ENCODE measurements around the gene SLC7A1.

DNA sequence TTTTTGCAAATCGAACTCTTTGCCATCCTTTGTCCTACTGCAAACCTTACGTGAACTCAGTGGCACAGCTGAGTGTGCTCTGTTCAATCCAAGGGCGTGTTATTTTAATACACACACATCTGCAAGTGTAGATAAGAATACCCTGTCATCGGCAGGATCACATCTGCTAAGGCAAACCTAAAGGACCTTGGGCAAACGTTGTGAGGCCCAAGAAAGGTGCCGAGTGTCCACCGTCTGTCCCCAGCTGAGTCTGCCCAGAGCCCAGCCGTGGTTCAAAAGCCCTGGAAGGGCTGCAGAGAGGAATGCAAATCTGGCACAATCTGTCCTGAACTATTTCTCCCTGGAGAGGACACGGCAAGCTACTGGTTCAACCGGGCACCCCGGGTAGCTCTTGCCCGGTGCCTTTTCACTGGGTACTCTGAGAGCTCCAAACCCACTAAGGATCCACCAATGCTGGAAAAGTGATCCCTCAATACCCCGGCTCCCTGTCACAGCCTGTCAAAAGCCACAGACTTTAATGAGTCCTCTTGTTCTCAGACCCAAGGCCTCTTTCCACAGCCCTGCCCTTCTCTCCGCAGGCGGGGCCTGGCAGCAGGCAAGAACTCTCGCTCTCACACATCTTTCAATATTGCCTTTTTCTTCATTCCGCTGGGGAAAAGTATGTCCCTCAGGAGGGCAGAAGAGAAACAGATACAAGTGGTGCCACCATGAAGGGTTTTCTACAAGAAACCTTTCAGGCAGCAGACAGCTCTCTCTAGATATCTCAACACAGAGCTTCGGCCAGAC, 17.0 kb downstream of the SLC7A1 start:
- TF ChIP-seq, protein P1, sequence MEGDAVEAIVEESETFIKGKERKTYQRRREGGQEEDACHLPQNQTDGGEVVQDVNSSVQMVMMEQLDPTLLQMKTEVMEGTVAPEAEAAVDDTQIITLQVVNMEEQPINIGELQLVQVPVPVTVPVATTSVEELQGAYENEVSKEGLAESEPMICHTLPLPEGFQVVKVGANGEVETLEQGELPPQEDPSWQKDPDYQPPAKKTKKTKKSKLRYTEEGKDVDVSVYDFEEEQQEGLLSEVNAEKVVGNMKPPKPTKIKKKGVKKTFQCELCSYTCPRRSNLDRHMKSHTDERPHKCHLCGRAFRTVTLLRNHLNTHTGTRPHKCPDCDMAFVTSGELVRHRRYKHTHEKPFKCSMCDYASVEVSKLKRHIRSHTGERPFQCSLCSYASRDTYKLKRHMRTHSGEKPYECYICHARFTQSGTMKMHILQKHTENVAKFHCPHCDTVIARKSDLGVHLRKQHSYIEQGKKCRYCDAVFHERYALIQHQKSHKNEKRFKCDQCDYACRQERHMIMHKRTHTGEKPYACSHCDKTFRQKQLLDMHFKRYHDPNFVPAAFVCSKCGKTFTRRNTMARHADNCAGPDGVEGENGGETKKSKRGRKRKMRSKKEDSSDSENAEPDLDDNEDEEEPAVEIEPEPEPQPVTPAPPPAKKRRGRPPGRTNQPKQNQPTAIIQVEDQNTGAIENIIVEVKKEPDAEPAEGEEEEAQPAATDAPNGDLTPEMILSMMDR (IDR thresholded peaks at IDR 0.05; ENCODE audit: low read depth, low read length, poor library complexity, severe bottlenecking), result no peak
- no peak for TF ChIP-seq EZH2phosphoT487 (IDR thresholded peaks at IDR 0.05; ENCODE audit: borderline replicate concordance, low read length)

All from DOHH2 (cell line).